Occipital lobe (tissue), 2 donors: ENCODE data around the gene SGK1. TPM values are rescaled to one million over a fixed set of nuclear protein-coding genes. Genes with fewer than 3 reads are reported as not detected.

Experiments
- DNase-seq: peaks from one replicate; lab custom pipeline; 2025; lab: John Stamatoyannopoulos, UW
- total RNA-seq: library from RNA; depleted of rRNA; stranded (reverse); fragments of >200 nt; gene quantifications from one replicate; pipeline ENCODE4 v1.2.3, GENCODE V29; 2014

The SGK1 gene
- total RNA-seq, 1 donor from 2014 or later = 75.5 TPM

GRCh38 chr6:134173366-134173725, 144.6 kb downstream of the SGK1 start:
- DNase-seq = no peak

- no peak for DNase-seq
Observed at GRCh38 chr6:134172706-134173365, 145.1 kb downstream of the SGK1 start.

- no peak for DNase-seq
Observed at GRCh38 chr6:134172020-134172705, 145.7 kb downstream of the SGK1 start.

- DNase-seq = no peak
Observed at GRCh38 chr6:134171517-134171916, 146.4 kb downstream of the SGK1 start.

GRCh38 chr6:134170844-134171243, 147.1 kb downstream of the SGK1 start:
- DNase-seq = no peak

GRCh38 chr6:134169871-134170486, 147.9 kb downstream of the SGK1 start:
- DNase-seq = no peak

GRCh38 chr6:134168590-134169208, 149.2 kb downstream of the SGK1 start:
- no peak for DNase-seq

- DNase-seq = no peak
Observed at GRCh38 chr6:134166511-134167261, 151.2 kb downstream of the SGK1 start.

- no peak for DNase-seq
Observed at GRCh38 chr6:134165561-134166201, 152.2 kb downstream of the SGK1 start.

GRCh38 chr6:134164300-134164699, 153.6 kb downstream of the SGK1 start:
- DNase-seq = no peak

- no peak for DNase-seq
Observed at GRCh38 chr6:134162932-134163331, 155.0 kb downstream of the SGK1 start.

GRCh38 chr6:134161041-134161440, 156.9 kb downstream of the SGK1 start:
- DNase-seq = no peak

- DNase-seq = no peak
Observed at GRCh38 chr6:134152767-134153485, 165.0 kb downstream of the SGK1 start.

GRCh38 chr6:134148566-134148965, 169.3 kb downstream of the SGK1 start:
- no peak for DNase-seq

- no peak for DNase-seq
Observed at GRCh38 chr6:134147034-134147533, 170.8 kb downstream of the SGK1 start.

GRCh38 chr6:134146268-134147033, 171.5 kb downstream of the SGK1 start:
- DNase-seq = no peak

GRCh38 chr6:134145786-134146185, 172.1 kb downstream of the SGK1 start:
- no peak for DNase-seq

GRCh38 chr6:134138226-134138975, 179.5 kb downstream of the SGK1 start:
- no peak for DNase-seq

- no peak for DNase-seq
Observed at GRCh38 chr6:134134654-134135053, 183.3 kb downstream of the SGK1 start.
